ENCODE results near the gene ST7L. TPM values are rescaled to one million over a fixed set of nuclear protein-coding genes. Genes with fewer than 3 reads are reported as not detected.

The ST7L gene
- total RNA-seq, 4 donors from 2014 or later, result 16.5 to 37.1 (median 27.8) TPM

GRCh38 chr1:112506731-112507130 lies 112.2 kb downstream of the ST7L start:
- no peaks in the 10 kb centered on the region for H3K4me1 ChIP-seq

GRCh38 chr1:112506306-112506705 lies 112.6 kb downstream of the ST7L start:
- no peaks in the 10 kb centered on the region for H3K27me3 ChIP-seq
- H3K4me1 ChIP-seq, result no peaks in the 10 kb centered on the region
- no peaks in the 10 kb centered on the region for H3K9me3 ChIP-seq
- H3K4me3 ChIP-seq, result no peak overlapping the region
- intact Hi-C loops (cut with DNase I; ENCODE audit: low total_unique reads), result no loop called here
- H3K27ac ChIP-seq, result no peak overlapping the region
- no peak for DNase-seq
- H3K36me3 ChIP-seq, result no peaks in the 10 kb centered on the region
- no peak for TF ChIP-seq POLR2A (IDR thresholded peaks at IDR 0.05)
- TF ChIP-seq CTCF (IDR thresholded peaks at IDR 0.05), result no peak

More at GRCh38 chr1:112506731-112507130, 112.2 kb downstream of the ST7L start:
- no peak for DNase-seq
- no peak overlapping the region for H3K27ac ChIP-seq
- no peak for TF ChIP-seq POLR2A (IDR thresholded peaks at IDR 0.05)
- no peak for TF ChIP-seq CTCF (IDR thresholded peaks at IDR 0.05)
- H3K9me3 ChIP-seq, result no peaks in the 10 kb centered on the region
- no peaks in the 10 kb centered on the region for H3K36me3 ChIP-seq
- no peaks in the 10 kb centered on the region for H3K27me3 ChIP-seq
- intact Hi-C loops (cut with DNase I; ENCODE audit: low total_unique reads), result no loop called here
- H3K4me3 ChIP-seq, result no peak overlapping the region

- no peak overlapping the region for H3K27ac ChIP-seq
- H3K36me3 ChIP-seq, result no peaks in the 10 kb centered on the region
- H3K27me3 ChIP-seq, result no peaks in the 10 kb centered on the region
- H3K4me1 ChIP-seq, result no peaks in the 10 kb centered on the region
- TF ChIP-seq POLR2A (IDR thresholded peaks at IDR 0.05) (no peak), CTCF (IDR thresholded peaks at IDR 0.05) (no peak)
- intact Hi-C loops (cut with DNase I; ENCODE audit: low total_unique reads), result no loop called here
- H3K9me3 ChIP-seq, result no peaks in the 10 kb centered on the region
- no peak overlapping the region for H3K4me3 ChIP-seq
- no peak for DNase-seq
Observed at GRCh38 chr1:112505878-112506277, 113.1 kb downstream of the ST7L start.

GRCh38 chr1:112505400-112505785 lies 113.5 kb downstream of the ST7L start:
- H3K27ac ChIP-seq, result no peak overlapping the region
- TF ChIP-seq POLR2A (IDR thresholded peaks at IDR 0.05) (no peak), CTCF (IDR thresholded peaks at IDR 0.05) (no peak)
- H3K4me1 ChIP-seq, result no peaks in the 10 kb centered on the region
- intact Hi-C loops (cut with DNase I; ENCODE audit: low total_unique reads), result no loop called here
- H3K27me3 ChIP-seq, result no peaks in the 10 kb centered on the region
- H3K36me3 ChIP-seq, result no peaks in the 10 kb centered on the region
- H3K9me3 ChIP-seq, result no peaks in the 10 kb centered on the region
- no peak overlapping the region for H3K4me3 ChIP-seq
- no peak for DNase-seq

- no peak for DNase-seq
- no peak for TF ChIP-seq CTCF (IDR thresholded peaks at IDR 0.05)
- TF ChIP-seq POLR2A (IDR thresholded peaks at IDR 0.05), result no peak
- no peaks in the 10 kb centered on the region for H3K9me3 ChIP-seq
- H3K27ac ChIP-seq, result peak overlapping the region; percentile 53 to 58
- intact Hi-C loops (cut with DNase I; ENCODE audit: low total_unique reads), result no loop called here
- H3K4me3 ChIP-seq, result no peak overlapping the region
- no peaks in the 10 kb centered on the region for H3K4me1 ChIP-seq
- H3K36me3 ChIP-seq, result no peaks in the 10 kb centered on the region
- no peaks in the 10 kb centered on the region for H3K27me3 ChIP-seq
Observed at GRCh38 chr1:112504661-112505399, 114.1 kb downstream of the ST7L start.

Data from uterus (tissue), 4 donors.